Effector CD4-positive, alpha-beta T cell (primary cell): ENCODE measurements around the gene E2F4.
A peak's percentile ranks its signal among the peaks of the same experiment; 100 is the strongest.

ENCODE experiments used
- DNase-seq: peaks from one replicate; pipeline ENCODE4 v3.0.0-alpha.2; 2020

Gene E2F4

DNA sequence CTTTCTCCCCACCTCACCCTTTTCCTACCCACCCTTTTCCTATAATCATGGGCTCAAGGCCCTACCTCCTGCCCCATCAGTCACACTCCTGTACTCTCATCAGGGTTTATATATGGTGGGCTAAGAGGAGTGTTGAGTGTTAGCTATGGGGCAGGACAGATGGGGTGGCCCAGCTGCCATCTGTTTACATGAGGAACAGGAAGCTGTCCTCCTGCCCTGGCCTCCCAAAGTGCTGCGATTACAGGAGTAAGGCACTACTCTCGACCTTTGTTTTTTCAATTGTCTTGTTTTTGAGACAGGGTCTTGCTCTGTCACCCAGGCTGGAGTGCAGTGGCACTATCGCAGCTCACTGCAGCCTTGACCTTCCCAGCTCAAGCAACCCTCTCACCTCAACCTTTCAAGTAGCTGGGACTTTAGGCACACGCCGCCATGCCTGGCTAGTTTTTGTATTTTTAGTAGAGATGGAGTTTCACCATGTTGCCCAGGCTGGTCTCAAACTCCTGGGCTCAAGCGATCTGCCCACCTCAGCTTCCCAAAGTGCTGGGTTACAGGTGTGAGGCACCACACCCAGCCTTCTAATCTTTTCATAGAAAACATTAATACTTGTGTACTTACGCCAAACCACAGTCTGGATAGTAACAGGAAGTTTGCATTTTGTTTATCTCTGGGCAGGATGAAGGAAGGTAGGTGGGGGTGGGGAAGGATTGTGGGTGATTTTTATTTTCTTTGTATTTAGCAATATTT lies 33.9 kb upstream of the E2F4 start:
- no peak for DNase-seq

DNA sequence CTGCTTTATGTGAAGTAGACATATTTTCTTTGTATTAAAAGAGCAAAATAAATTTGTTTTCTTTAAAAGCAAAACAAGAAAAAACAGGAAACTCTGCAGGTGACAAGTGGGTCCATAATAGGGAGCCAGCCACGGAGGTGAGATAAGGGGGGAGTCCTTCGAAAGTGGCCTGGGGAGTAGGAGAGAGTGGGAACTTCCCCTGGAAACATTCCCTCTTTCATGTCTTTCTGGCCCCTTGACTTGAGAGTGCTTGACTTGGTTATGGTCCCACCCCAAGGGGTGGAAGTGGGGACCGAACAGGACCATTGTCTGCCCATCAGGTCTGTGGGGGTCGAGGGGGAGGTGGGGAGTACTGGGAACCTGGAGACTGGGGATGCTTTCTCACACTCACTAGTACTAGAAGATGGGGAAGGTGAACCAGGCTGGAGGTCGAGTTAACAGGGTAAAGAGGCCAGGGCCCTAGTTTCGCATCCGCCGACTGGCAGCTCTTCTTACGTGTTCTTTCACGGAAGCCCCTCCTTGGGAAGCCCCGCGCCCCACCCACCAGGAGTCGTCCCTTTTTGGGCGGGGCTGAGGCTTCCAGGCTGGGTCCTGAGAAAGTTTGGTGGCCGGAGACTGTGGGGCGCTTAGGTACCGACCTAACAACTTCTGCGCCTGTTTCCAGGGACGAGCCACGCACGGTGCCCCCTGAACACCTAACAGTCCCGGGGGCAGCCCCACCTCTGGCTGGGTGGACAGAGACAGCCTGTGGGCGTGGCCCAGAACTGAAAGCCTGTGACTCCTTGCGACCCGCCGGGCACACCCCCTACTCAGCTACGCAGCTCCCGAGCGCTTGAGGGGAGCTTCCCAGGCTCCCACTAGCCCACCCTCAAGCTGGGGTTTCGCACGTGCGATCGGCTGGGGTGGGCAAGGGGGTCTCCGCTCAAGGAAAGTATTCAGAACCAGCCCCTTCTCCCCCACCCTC lies 33.0 kb upstream of the E2F4 start:
- peak; percentile 70 for DNase-seq

DNA sequence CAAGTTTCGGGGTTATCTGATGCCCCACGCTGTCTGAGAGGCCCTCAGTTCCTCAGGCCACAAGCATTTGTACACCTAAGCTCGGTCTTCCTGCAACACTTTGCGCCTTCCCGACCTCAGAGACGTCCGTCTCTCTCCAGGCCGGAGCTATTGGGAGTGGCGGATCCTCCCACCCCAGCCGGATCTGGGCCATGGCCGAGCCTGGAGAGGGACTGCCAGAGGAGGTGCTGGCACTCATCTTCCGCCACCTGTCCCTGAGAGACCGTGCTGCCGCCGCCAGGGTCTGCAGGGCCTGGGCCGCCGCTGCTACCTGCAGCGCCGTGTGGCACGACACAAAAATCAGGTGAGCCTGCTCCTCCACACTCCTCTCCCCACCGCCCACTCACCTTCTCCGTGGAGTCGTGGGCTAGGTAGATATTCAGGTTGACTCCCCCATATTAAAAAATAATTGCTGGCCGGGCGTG lies 30.3 kb upstream of the E2F4 start:
- no peak for DNase-seq

DNA sequence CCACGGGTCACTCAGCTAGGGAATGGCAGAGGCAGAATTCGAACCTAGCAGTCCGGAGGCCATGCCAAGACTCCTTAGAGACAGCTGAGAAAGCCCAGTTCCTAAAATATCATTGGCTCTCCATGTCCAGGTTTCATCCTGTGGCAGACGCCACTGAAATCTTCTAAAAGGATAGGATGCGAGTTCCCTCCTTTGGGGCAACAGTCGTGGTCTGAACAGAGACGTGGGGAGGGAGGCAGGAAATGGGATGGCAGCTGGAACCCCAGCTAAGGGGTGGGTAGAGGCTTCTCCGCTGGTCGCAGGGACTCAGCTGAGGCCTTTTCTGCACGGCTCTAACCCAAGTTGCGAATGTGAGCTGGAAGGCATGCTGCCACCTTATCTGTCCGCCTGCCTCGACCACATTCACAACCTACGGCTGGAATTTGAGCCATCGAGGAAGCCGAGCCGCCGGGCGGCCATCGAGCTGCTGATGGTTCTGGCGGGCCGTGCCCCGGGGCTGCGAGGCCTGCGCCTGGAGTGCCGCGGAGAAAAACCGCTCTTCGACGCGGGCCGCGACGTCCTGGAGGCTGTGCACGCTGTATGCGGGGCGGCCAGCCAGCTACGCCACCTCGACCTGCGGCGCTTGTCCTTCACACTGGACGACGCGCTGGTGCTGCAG lies 29.3 kb upstream of the E2F4 start:
- DNase-seq = no peak

DNA sequence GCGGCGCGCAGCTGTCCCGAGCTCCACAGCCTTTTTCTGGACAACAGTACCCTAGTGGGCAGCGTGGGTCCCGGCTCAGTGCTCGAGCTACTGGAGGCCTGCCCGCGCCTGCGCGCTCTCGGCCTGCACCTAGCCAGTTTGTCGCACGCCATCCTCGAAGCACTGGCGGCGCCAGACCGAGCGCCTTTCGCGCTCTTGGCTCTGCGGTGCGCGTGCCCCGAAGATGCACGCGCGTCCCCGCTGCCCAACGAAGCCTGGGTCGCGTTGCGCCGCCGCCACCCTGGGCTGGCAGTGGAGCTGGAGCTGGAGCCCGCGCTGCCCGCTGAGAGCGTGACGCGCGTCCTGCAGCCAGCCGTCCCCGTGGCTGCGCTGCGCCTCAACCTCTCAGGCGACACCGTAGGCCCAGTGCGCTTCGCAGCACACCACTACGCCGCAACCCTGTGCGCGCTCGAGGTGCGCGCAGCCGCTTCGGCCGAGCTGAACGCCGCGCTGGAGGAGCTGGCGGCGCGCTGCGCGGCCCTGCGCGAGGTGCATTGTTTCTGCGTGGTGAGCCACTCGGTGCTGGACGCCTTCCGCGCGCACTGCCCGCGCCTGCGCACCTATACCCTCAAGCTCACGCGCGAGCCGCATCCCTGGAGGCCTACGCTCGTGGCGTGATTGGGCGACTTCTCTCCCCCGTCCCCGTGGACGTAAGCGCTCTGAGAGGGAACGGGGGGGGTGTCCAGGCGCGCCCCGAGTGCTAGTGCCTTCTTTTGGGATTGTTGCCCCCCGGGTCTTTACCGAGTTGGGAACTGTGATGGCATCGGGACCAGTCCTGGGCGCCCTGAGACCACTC lies 28.6 kb upstream of the E2F4 start:
- no peak for DNase-seq

DNA sequence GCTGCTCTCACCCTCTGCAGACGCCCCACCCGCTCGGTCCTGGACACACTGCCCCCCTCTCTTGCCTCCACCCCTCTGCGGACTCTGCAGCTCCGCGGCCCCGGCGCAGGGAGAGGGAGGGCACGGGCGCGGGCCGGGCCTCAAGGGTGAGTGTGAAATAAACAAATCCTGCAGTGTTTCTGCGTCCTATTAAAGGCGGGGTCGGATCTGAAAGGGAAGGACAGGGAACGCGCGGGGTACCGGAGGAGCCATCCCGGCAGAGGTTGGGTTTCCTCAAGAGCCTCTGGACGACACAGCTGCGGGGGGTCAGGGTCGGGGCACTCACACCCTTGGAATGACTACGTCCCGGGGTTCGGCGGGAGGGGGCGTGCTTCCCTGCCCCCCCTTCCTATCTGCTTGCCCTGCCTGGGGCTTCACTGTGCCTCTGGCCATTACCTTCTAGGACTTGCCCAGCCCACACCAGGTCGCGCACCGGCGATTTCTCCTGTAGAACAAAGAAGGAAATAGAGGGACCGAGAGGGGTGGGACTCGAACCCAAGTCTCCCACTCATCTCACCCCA lies 27.9 kb upstream of the E2F4 start:
- no peak for DNase-seq

DNA sequence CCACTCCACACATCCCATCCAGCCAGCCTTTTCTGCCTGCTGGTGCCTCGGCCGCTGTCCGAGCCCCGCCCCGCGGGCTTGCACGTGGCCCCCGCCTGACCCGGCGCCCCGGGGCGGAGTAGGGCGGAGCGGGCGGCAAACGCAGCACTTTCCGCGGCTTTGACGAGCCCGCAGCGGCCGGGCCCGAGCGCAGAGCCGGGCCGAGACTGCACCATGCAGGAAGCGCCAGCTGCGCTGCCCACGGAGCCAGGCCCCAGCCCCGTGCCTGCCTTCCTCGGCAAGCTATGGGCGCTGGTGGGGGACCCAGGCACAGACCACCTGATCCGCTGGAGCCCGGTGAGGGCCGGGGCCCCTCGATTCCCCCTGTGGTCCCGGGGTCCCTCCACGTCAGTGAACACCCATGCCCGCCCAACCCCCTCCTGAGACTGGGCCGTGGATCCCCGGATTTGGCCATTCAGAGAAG lies 27.3 kb upstream of the E2F4 start, which contains the start of gene HSF4:
TSS of gene HSF4 (plus strand) at position 147 of the 463 bp plus-strand sequence. CDS start at position 214, 67 bp downstream.
- no peak for DNase-seq

DNA sequence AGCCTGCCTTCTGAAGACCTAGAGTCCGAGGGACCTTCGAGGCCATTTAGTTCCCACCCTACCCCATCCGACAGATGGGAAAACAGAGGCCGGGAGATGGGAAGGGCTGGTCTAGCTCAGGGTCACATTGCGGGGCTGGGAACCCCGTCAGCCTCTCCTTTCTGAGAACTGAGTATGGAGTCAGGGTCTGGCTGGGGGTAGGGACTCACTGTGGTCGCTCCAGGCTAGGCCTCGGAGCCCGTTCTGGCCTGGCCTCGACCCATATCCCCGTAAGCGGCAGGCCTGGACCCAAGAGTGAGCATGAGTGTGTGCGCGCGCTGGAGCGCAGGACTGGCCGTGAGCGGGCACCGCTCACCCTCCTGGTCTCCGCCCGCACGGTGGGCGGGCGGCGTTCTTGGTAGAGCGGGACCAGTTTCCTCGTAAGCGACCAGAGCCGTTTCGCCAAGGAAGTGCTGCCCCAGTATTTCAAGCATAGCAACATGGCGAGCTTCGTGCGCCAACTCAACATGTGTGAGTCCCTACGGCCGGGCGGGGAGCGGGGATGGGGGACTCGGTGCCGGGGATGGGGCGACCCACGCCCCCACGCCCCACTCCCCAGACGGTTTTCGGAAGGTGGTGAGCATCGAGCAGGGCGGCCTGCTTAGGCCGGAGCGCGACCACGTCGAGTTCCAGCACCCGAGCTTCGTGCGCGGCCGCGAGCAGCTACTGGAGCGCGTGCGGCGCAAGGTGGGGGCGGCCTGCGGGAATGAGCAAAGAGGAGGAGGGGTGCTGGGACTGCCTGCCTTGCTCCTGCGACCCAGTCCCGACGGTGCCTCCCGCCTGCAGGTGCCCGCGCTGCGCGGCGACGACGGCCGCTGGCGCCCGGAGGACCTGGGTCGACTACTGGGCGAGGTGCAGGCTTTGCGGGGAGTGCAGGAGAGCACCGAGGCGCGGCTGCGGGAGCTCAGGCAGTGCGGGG lies 26.6 kb upstream of the E2F4 start:
- no peak for DNase-seq

DNA sequence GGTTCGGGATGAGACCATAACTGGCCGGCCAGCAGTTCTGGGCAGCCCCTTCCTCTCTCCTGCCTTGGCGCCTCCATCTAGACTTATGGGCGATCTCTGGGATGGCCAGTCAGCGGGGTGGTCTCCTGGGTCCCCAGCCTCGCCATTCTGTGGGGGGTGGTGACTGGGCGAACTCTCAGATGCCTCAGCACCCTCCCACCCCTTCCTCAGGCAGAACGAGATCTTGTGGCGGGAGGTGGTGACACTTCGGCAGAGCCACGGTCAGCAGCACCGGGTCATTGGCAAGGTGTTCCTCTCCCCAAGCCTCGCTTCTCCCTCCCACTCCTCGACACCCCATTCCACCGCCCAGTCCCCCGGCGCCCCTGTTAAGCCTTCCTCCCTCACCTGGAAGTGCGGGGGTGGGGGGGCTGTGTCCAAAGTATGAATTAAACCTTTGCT lies 25.8 kb upstream of the E2F4 start:
- no peak for DNase-seq

DNA sequence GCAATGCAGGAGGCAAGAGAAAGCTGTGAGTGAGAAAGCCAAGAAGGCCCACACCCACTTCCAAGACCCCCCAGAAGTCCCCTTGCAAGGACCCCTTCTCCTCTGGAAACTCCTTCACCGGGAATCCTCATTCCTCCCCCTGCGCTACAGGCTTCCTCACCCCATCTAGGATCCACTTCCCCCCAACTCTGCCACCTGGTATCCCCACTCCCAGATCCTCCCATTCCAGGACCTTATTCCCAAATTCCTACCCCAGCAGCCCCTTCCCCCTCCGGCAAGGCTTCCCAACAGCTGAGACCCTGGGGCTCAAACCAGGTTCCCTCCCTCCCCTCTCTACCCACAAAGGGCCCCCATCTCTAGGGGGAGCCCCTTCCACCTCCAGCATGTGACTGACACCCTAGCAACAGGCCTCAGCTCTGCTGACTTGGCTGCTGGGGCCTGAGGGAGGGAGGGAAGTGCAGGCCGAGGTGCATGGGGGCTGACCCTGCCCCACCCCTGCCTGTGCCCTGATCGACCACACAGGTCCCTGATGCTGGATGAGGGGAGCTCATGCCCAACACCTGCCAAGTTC lies 25.3 kb upstream of the E2F4 start:
- DNase-seq = no peak

DNA sequence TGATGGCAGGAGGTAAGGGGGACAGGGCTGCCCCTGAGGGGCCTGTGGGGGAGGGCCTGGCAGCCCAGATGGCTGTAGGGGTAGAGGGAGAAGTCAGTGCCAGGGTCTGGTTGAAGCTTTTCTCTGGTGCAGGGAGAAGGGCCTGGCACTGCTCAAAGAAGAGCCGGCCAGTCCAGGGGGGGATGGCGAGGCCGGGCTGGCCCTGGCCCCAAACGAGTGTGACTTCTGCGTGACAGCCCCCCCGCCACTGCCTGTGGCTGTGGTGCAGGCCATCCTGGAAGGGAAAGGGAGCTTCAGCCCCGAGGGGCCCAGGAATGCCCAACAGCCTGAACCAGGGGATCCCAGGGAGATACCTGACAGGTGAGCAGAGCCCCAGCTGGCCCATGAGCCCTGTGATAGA lies 24.4 kb upstream of the E2F4 start:
- no peak for DNase-seq

DNA sequence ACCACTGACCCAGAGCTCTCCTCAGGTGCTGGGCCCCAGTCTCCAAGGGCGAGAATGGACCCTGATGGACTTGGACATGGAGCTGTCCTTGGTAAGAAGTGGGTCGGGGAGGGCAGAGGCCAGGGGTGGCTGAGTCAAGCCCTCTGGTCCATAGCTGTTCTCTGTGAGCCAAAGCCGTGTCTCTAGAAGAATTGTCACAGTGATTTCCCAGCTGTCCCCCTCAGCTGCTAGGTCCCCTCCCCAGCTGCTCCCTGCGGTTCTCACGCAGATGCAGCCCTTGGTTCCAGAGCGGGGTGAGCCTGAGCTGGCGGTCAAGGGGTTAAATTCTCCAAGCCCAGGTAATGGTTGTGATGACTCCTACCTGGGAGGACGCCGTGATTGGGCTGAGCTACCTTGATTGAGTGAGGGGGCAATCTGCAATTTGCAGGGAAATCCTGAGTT lies 22.9 kb upstream of the E2F4 start:
- DNase-seq = no peak

DNA sequence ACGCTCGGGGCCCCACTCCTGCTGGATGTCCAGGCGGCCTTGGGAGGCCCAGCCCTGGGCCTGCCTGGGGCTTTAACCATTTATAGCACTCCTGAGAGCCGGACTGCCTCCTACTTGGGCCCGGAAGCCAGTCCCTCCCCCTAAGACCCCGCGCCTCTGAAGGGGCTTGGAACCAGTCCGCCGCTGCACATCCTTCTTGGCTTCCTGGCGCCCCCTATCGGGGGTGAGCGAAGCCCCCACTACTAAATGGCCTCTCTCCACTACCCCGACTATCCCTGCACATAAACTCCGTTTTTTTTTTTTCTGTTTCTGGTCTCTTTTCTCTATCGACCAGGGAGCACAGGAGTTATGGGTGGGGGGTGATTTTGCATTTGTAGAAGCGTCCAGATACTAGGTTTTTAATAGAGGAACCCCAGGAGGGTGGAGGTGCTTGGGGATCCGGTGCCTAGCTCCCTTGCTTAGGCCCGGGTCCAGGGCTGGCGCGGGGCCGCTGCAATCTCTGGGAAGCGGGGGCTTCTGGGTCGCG lies 22.2 kb upstream of the E2F4 start:
- DNase-seq = no peak

DNA sequence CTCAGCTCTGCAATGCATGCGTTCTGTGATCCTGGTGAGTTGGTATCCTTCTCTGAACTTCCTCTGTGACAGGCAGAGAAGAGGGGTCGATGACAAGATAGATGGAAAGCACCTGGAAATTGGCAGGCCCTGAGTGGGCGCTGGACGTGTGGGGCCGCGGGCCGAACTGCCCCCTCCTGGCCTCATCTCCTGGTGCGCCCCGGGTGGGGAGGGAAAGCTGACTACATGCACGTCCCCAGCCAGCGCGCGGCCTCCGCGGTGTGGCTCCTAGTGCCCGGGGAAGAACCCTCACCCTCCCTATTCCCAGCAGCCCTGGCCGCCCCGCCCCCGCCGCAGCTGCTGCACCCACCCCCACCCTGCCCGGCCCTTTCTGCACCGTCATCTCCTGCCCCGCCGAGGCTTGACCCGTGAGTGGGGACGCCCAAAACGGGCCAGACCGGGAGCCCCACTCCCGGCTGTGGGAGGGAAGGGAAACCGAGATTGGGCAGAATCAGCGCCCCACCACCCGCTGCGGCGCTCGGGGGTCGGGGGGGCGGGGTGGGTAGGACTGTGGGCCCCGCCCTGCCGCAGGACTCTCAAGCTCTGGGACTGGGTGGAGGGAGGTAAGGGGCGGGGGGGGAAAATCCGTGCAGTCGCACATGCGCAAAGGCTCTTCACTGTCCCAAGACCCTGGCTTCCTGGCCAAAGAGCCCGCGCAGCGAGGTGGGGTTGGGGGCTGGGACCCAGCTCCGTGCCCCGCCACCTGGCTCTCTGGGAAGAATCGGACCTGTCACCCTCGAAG lies 21.6 kb upstream of the E2F4 start, which contains the start of gene NOL3:
TSS of gene NOL3 (plus strand) at position 371 of the 781 bp plus-strand sequence.
- DNase-seq = no peak

DNA sequence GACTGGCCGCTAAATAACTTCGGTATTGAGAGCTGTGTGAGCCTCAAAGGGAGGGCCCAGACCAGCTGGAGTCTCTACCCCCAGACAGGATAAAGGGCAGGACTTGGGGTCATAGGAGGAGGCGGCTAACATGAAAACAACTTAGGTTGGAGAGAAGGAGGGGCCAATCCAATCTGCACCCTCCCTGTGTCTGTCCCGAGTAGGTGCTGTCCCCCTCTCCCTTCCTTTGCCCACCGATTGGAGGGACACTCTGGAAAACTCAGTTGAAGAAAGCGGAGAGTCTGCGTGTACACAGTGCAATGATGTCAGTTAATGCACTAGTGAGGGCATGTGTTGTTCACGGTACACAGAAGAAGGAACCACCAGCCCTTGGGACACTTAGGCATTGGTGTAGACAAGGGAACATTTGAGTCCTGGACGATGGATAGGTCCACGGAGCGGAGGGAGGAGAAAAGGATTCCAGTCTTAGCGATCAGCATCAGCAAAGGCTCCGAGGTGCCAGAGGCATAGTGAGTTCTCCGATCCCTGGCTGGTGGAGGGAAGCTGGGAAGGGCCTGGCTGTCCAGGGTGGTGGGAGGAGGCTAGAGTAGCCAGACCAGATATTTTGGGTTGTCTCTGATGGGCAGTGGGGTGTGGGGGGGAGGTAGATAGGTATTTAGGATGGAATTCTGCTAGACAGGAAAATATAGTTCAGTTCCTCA lies 20.9 kb upstream of the E2F4 start:
- no peak for DNase-seq

DNA sequence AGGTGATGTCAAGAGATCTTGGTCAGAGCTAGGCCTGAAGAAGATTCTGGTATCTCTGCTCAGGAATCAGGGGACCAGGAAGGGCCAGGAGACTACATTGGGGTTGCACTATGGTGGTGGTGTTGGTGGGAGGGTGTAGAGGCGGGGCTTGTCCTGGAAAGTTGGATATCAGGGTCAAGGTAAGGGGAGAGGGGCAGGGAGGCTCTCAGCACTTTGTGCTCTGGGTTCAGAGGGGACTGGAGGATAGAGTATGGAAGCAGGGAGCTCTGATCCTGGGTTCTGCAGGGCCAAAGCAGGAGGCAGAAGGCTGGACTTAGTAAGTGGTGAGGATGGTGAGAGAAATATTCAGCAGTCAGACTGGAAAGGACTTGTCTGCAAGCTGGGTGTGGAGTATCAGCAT lies 18.6 kb upstream of the E2F4 start:
- no peak for DNase-seq

DNA sequence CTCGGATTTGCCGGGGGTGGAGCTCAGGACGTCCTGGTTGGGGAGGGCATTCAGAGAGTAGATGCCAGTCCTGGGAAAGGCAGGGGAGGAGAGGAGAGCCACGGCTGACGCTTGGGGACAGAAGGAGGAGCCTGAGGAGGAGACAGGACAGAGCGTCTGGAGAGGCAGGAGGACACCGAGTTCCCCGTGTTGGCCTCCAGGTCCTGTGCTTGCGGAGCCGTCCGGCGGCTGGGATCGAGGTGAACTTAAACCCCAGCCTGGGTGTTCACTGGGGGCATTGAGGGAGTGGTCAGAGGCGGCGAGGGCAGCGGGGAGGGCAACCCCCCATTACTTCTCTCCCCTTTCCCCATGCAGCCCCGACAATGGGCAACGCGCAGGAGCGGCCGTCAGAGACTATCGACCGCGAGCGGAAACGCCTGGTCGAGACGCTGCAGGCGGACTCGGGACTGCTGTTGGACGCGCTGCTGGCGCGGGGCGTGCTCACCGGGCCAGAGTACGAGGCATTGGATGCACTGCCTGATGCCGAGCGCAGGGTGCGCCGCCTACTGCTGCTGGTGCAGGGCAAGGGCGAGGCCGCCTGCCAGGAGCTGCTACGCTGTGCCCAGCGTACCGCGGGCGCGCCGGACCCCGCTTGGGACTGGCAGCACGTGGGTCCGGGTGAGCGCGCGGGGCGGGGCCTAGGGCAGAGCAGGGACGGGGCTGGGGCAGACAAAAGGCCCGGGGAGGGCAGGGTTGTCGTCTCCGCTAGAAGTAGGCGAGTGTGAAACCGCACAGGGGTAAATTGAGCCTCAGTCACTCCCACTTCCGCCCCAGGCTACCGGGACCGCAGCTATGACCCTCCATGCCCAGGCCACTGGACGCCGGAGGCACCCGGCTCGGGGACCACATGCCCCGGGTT lies 17.9 kb upstream of the E2F4 start:
- peak; percentile 61 for DNase-seq
